H1 (cell line): Measurements from ENCODE around the gene ZDHHC11B.
"Not testable (repeated sequence)": the region's sequence is repeated elsewhere in the genome, so short reads cannot be mapped to it uniquely, and the experiment has no call there.

Experiments
- CEBPB ChIP-seq: IDR thresholded peaks from 2 replicates; pipeline ENCODE4 v1.6.1; 2012; ENCODE audit warnings: low read depth, low read length
- EZH2 ChIP-seq: fragments of 200-600 bp; sonication (generic); IDR thresholded peaks from 2 replicates; pipeline ENCODE4 v1.7.1; 2012; ENCODE audit warnings: low read depth, mild to moderate bottlenecking, moderate library complexity, low read length, inconsistent platforms; ENCODE audit not compliant: severe bottlenecking
- JUND ChIP-seq: IDR thresholded peaks from 2 replicates; pipeline ENCODE4 v1.6.1; 2011; ENCODE audit warnings: mild to moderate bottlenecking, improper control_type of control experiment, low read length
- NRF1 ChIP-seq: IDR thresholded peaks from 2 replicates; pipeline ENCODE4 v1.6.1; 2011; ENCODE audit warnings: mild to moderate bottlenecking, low read depth, low read length, improper control_type of control experiment
- POLR2A ChIP-seq, 2 experiments: IDR thresholded peaks; 1 replicate in 1 of 2; 2 replicates in 1 of 2; pipeline ENCODE4 v1.6.1; 2011; ENCODE audit warnings: low read depth in 2 of 2, low read length in 2 of 2, mild to moderate bottlenecking in 2 of 2; ENCODE audit errors: control extremely low read depth in 1 of 2
- POLR2AphosphoS5 ChIP-seq: IDR thresholded peaks from 2 replicates; pipeline ENCODE4 v1.6.1; 2011; ENCODE audit warnings: low read depth, low read length
- RNF2 ChIP-seq: fragments of 200-900, 300-1000 bp; sonication (generic); IDR thresholded peaks from 2 replicates; pipeline ENCODE4 v1.7.1; 2016; ENCODE audit warnings: borderline replicate concordance, low read depth, mild to moderate bottlenecking, antibody characterized with exemption, low read length; ENCODE audit not compliant: poor library complexity, severe bottlenecking; ENCODE audit errors: missing control alignments
- TEAD4 ChIP-seq: IDR thresholded peaks from 2 replicates; pipeline ENCODE4 v1.6.1; 2012; ENCODE audit warnings: low read depth, low read length, inconsistent platforms, mixed read lengths
- TF ChIP-seq, protein P1 (sequence below), 3 experiments: IDR thresholded peaks; 1 replicate in 2 of 3; 2 replicates in 1 of 3; pipeline versions ENCODE4 v1.5.1 to v1.6.1; 2011; ENCODE audit warnings: low read length in 3 of 3, mild to moderate bottlenecking in 3 of 3, inconsistent platforms in 2 of 3, low read depth in 1 of 3, moderate library complexity in 1 of 3; ENCODE audit not compliant: insufficient read depth in 1 of 3; ENCODE audit errors: control extremely low read depth in 1 of 3

- TF ChIP-seq RNF2; POLR2AphosphoS5; TEAD4; EZH2; NRF1; POLR2A (IDR thresholded peaks at IDR 0.05; ENCODE audit: control extremely low read depth in 1 of 2, low read depth in 2 of 2, low read length in 2 of 2); JUND; CEBPB: not testable (repeated sequence)
- TF ChIP-seq, protein P1, sequence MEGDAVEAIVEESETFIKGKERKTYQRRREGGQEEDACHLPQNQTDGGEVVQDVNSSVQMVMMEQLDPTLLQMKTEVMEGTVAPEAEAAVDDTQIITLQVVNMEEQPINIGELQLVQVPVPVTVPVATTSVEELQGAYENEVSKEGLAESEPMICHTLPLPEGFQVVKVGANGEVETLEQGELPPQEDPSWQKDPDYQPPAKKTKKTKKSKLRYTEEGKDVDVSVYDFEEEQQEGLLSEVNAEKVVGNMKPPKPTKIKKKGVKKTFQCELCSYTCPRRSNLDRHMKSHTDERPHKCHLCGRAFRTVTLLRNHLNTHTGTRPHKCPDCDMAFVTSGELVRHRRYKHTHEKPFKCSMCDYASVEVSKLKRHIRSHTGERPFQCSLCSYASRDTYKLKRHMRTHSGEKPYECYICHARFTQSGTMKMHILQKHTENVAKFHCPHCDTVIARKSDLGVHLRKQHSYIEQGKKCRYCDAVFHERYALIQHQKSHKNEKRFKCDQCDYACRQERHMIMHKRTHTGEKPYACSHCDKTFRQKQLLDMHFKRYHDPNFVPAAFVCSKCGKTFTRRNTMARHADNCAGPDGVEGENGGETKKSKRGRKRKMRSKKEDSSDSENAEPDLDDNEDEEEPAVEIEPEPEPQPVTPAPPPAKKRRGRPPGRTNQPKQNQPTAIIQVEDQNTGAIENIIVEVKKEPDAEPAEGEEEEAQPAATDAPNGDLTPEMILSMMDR (IDR thresholded peaks at IDR 0.05; ENCODE audit: control extremely low read depth in 1 of 3, insufficient read depth in 1 of 3, low read depth in 1 of 3, low read length in 3 of 3): not testable (repeated sequence)
Observed at GRCh38 chr5:750226-750625, 34.3 kb downstream of the ZDHHC11B start.
